Measurements from ENCODE around the gene SPTY2D1.

Gene SPTY2D1

DNA sequence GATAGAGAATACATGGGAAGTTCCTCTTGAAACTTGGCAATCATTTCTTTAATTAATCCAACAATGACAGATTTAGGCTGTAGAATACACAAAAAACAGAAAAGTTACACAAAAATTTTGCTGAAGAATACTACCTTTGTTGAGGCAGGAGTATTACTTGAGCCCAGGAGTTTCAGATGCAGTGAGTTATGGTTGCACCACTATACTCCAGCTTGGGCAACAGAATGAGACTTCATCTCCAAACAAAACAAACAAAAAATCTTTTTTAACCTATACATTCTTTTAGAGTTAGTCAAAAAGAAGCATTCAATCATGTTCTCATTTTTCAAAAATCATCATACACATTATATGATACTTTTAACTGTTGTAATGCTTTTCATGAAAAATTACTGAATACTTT is 67.7 kb downstream of the SPTY2D1 start:
- in situ Hi-C loops (cut with MboI; ENCODE audit: low sequenced_read_pairs): no loop called here

DNA sequence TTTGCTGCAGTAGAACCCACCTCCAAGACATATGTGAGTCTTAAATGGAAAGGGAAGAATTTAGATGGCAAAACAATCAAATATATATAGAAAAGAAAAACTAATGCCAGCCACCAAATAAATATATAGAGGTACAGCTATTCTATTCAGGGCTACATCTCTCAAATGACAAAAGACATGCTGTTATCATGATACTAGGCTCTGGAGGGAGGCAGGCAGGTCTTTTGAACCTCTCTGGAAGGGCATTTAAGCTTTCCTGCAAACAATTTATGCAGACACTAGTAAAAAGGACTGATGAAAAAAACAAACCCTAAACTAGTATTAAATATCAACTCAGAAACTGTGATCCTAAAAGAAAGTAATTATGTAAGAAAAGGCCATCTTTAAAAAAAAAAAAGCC is 70.0 kb downstream of the SPTY2D1 start:
- in situ Hi-C loops (cut with MboI; ENCODE audit: low sequenced_read_pairs): no loop called here

DNA sequence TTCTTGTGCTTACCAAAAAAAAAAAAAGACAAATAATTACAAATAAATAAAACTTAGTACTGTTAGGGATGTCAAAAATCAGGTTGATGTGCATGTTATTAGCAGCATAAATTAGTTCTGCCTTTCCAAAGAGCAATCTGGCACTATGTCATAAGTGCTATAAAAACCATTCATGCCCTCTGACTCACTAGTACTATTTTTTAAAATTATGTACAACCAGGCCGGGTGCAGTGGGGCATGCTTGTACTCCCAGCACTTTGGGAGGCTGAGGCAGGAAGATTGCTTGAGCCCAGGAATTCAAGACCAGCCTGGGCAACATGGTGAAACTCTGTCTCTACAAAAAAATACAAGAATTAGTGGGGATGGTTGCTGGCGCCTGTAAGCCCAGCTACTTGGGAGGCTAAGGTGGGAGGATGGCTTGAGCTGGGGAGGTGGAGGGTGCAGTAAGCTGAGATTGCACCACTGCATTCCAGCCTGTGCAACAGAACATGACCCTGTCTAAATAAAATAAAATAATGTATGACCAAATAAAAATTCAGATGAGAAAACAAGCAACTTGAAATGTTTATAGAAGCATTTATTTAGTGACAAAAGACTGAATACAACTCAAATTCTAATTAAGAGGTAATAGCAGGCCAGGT is 70.9 kb downstream of the SPTY2D1 start:
- in situ Hi-C loops (cut with MboI; ENCODE audit: low sequenced_read_pairs): no loop called here

Measured in HL-60/S4 treated with retinoic acid at 250 ng/mL for 4 days and 3 days (cell line).